Measurements from ENCODE around the gene NCBP1. TPM values are rescaled to one million over a fixed set of nuclear protein-coding genes. Genes with fewer than 3 reads are reported as not detected.

Gene NCBP1
- total RNA-seq, 1 donor from 2014 or later, result 22.8 TPM

DNA sequence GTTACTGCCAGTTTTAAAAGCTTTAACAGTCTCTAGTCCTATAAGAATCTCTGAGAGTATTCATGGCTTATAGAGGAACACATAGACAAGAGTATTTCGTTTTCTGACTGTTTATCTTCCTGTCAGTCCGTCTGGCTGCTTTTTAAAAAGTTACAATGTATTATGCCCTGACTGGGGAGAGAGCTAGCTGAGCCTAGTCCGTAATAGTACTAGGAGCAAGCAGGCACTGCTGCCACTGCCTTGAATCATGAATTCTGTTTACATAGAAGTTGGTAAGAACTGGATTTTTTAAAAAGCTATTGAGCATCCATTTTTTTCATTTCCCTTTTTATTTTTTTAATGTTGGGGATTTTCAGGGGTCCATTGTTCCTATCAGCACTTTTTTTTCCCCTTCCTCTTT, 37.0 kb downstream of the NCBP1 start:
- intact Hi-C loops (cut with DNase I), result no loop called here
- Histone ChIP-seq H3K4me1 (no peaks in the 10 kb centered on the region), H3K4me3 (no peak overlapping the region), H3K27ac (no peak overlapping the region), H3K27me3 (ENCODE audit: low read depth) (no peaks in the 10 kb centered on the region), H3K9me3 (no peaks in the 10 kb centered on the region), H3K36me3 (peaks cover 100% of the 10 kb centered on the region)
- TF ChIP-seq CTCF (IDR thresholded peaks at IDR 0.05), result no peak
- no peak for DNase-seq
- ATAC-seq, result no peak

- no peaks in the 10 kb centered on the region for H3K9me3 ChIP-seq
- H3K27ac ChIP-seq, result no peak overlapping the region
- H3K4me1 ChIP-seq, result no peaks in the 10 kb centered on the region
- TF ChIP-seq CTCF (IDR thresholded peaks at IDR 0.05), result no peak
- intact Hi-C loops (cut with DNase I), result no loop called here
- DNase-seq, result no peak
- ATAC-seq, result no peak
- peaks cover 100% of the 10 kb centered on the region for H3K36me3 ChIP-seq
- H3K4me3 ChIP-seq, result no peak overlapping the region
- no peaks in the 10 kb centered on the region for H3K27me3 ChIP-seq (ENCODE audit: low read depth)
These were observed 38.8 kb downstream of the NCBP1 start for GRCh38 chr9:97672403-97672802.

GRCh38 chr9:97673922-97674321, 40.3 kb downstream of the NCBP1 start:
- TF ChIP-seq CTCF (IDR thresholded peaks at IDR 0.05), result no peak
- Histone ChIP-seq H3K9me3 (no peaks in the 10 kb centered on the region), H3K4me3 (no peak overlapping the region), H3K27ac (no peak overlapping the region), H3K27me3 (ENCODE audit: low read depth) (no peaks in the 10 kb centered on the region), H3K4me1 (no peaks in the 10 kb centered on the region), H3K36me3 (peaks cover 100% of the 10 kb centered on the region)
- intact Hi-C loops (cut with DNase I), result no loop called here
- DNase-seq, result no peak
- ATAC-seq, result no peak

DNA sequence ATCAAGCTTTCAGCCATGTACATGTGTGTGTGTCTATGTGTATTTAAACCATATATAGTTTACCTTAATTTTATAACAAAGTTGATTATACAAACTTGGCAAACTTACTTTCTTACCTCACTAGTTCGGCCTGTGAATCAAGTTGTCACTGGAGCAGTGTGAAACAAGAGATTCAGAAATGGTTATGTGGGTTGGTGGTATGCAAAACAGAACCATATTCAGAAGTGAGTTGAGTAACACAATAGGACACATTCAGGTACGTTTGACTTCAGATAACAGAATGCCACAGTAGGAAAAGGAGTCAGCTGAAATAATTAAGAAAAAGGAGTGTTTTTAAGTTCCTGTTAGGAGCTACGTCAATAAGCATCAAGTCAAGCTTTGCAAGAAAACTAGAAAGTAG, 42.0 kb downstream of the NCBP1 start:
- intact Hi-C loops (cut with DNase I), result no loop called here
- TF ChIP-seq CTCF (IDR thresholded peaks at IDR 0.05), result no peak
- H3K27me3 ChIP-seq (ENCODE audit: low read depth), result no peaks in the 10 kb centered on the region
- no peak for DNase-seq
- no peak overlapping the region for H3K4me3 ChIP-seq
- peaks cover 100% of the 10 kb centered on the region for H3K36me3 ChIP-seq
- no peak overlapping the region for H3K27ac ChIP-seq
- no peaks in the 10 kb centered on the region for H3K4me1 ChIP-seq
- no peaks in the 10 kb centered on the region for H3K9me3 ChIP-seq
- no peak for ATAC-seq

DNA sequence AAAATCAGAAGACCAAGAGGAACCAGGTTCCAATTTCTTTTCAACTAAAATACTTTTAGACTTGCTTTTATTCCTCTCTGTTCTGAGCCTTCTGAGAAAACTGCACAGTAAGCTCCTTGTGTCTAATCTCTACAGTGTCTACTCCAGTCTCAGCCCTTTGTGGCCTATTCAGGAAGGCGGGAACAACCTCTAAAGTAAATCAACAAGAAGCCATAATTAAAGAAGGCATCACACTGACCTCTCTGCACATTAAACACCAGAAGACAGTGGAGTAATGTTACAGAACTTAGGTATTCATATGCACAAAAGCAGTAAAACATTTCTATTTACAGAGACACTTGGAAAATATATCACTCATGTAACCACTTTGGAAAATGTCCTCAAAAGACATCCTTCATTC, 48.6 kb downstream of the NCBP1 start:
- Histone ChIP-seq H3K4me3 (no peak overlapping the region), H3K27me3 (ENCODE audit: low read depth) (no peaks in the 10 kb centered on the region), H3K27ac (no peak overlapping the region), H3K4me1 (no peaks in the 10 kb centered on the region), H3K9me3 (no peaks in the 10 kb centered on the region), H3K36me3 (peaks cover 98% of the 10 kb centered on the region)
- no peak for TF ChIP-seq CTCF (IDR thresholded peaks at IDR 0.05)
- ATAC-seq, result no peak
- intact Hi-C loops (cut with DNase I), result no loop called here
- no peak for DNase-seq

GRCh38 chr9:97688654-97689053, 55.0 kb downstream of the NCBP1 start:
- peaks cover 8% of the 10 kb centered on the region for H3K4me1 ChIP-seq
- peaks cover 93% of the 10 kb centered on the region for H3K36me3 ChIP-seq
- no peak for TF ChIP-seq CTCF (IDR thresholded peaks at IDR 0.05)
- no peak overlapping the region for H3K27ac ChIP-seq
- intact Hi-C loops (cut with DNase I), result no loop called here
- ATAC-seq (peak in 1 of 2 donors; percentile 31), DNase-seq (no peak)
- H3K27me3 ChIP-seq (ENCODE audit: low read depth), result no peaks in the 10 kb centered on the region
- no peak overlapping the region for H3K4me3 ChIP-seq
- H3K9me3 ChIP-seq, result no peaks in the 10 kb centered on the region
